Activated naive CD8-positive, alpha-beta T cell treated with anti-CD3 and anti-CD28 coated beads for 36 hours (primary cell): ENCODE measurements around the gene FN3K. TPM values are rescaled to one million over a fixed set of nuclear protein-coding genes. Genes with fewer than 3 reads are reported as not detected.

Source experiments
- total RNA-seq, 2 experiments: library from RNA; stranded (reverse); gene quantifications; one replicate each; pipeline ENCODE4 v1.2.3, GENCODE V29; 2021

Gene FN3K
- total RNA-seq, 2 experiments from 2014 or later = 2.4 to 2.5 TPM

Other genes starting within 250 kb of the FN3K start
- gene FOXK2, start 215.9 kb upstream of the FN3K start, total RNA-seq = 10 to 100 TPM; 59.4 to 67.2 TPM
- 10 to 100 TPM; 60.3 to 61.1 TPM for gene WDR45B, start 87.2 kb upstream of the FN3K start, total RNA-seq
- gene RAB40B, start 36.9 kb upstream of the FN3K start, total RNA-seq = 1 to 10 TPM; 2.1 to 3.1 TPM
- gene FN3KRP, start 18.9 kb upstream of the FN3K start, total RNA-seq = 10 to 100 TPM; 33.6 to 34.1 TPM
- 10 to 100 TPM; 74.5 to 76.9 TPM for gene TBCD, start 16.4 kb downstream of the FN3K start, total RNA-seq
- not detected for gene ZNF750, start 104.4 kb downstream of the FN3K start, total RNA-seq